ENCODE data around the gene KIAA1217.

Gene KIAA1217

GRCh38 chr10:24590697-24591457, 381.9 kb downstream of the KIAA1217 start:
- no peak for DNase-seq (ENCODE audit: low spot score)

GRCh38 chr10:24596217-24596930, 387.4 kb downstream of the KIAA1217 start:
- no peak for DNase-seq (ENCODE audit: low spot score)

- DNase-seq (ENCODE audit: low spot score): no peak
Observed at GRCh38 chr10:24597426-24597825, 388.5 kb downstream of the KIAA1217 start.

Measured in SW480 (cell line).